ENCODE results near the gene TPSD1.

Gene TPSD1

DNA sequence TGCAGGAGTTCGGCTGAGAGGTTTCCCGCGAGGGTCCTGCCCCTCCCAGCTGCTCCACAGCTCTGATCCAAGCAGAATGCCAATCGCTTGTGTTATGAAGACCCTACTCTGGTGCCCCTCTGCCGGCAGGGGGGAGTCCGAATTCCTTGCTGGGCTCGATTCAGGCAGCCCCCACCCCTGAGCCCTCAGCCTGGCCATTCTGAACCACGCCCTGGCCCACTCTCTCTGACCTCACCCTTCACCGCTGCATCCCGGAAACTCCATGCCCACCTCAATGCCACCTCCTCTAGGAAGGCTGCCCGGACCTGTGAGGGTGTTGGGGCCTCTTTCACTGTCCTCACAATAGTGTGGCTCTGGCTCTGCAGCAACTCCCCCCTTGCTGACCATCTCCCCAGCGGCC lies 45.7 kb downstream of the TPSD1 start:
- DNase-seq, result no peak

GRCh38 chr16:1305823-1306222 lies 50.0 kb downstream of the TPSD1 start:
- DNase-seq, result no peak

DNA sequence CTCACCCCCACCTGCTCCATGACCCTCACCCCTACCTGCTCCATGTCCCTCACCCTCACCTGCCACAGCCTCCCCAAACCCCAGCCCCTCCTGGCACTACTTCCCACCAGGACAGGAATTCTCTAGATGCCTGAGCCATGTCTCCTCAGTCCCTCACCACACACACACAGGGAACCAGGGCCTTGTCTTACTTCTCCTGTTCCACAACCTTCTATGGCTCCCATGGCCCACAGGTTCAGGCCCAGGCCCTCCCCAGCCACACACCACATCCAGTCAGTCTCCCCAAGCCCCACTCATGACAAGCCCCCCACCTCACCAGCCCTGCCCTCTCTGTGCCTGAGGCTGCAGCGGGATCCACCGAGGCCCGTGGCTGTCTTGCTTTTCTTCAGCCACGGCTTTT lies 50.5 kb downstream of the TPSD1 start:
- DNase-seq, result no peak

DNA sequence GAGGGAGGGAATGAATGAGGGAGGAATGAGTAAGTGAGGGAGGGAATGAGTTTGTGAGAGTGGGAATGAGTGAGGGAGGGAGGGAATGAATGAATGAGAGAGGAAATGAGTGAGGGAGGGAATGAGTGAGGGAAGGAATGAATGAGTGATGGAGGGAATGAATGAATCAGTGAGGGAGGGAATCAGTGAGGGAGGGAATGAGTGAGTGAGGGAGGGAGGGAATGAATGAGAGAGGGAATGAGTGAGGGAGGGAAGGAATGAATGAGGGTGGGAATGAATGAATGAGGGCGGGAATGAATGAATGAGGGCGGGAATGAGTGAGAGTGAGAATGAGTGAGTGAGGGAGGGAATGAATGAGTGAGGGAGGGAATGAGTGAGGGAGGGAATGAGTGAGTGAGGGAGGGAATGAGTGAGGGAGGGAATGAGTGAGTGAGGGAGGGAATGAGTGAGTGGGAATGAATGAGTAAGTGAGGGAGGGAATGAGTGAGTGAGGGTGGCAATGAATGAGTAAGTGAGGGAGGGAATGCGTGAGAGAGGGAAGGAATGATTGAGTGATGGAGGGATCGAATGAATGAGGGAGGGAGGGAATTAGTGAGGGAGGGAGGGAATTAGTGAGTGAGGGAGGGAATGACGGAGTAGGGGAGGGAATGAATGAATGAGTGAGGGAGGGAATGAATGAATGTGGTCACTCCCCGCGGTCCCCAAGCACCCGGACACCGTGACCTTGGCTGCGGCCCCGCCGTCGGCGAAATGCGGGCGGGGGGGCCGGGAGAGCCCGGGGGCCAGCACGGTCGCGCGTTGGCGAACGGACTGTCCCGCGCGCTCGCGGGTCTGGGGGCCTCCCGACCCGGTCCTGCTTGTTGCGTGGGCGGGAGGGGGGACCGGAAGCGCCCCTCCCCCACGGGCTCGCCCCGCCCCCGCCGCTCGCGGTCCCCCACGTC lies 52.4 kb downstream of the TPSD1 start:
- no peak for DNase-seq

Data from activated CD4-positive, alpha-beta T cell treated with anti-CD3 and anti-CD28 coated beads for 4 hours (primary cell).